Upper lobe of right lung (tissue), 1 donor: ENCODE measurements around the gene MLYCD. TPM values are rescaled to one million over a fixed set of nuclear protein-coding genes. Genes with fewer than 3 reads are reported as not detected.

Experiments used
- ATAC-seq: fragments of 200-7000 bp; cut with Tn5 transposase; one replicate; pipeline ENCODE4 v1.9.1; 2020; ENCODE audit warnings: mild to moderate bottlenecking, moderate library complexity
- DNase-seq: peaks from one replicate; pipeline ENCODE4 v3.0.0-alpha.2; 2020
- H3K27ac ChIP-seq: fragments of 200-600 bp; one replicate; pipeline ENCODE4 v1.8.0; 2022
- H3K27me3 ChIP-seq: fragments of 200-600 bp; one replicate; pipeline ENCODE4 v1.8.0; 2022; ENCODE audit warnings: mild to moderate bottlenecking
- H3K36me3 ChIP-seq: fragments of 200-600 bp; one replicate; pipeline ENCODE4 v1.8.0; 2022
- H3K4me1 ChIP-seq: fragments of 200-600 bp; one replicate; pipeline ENCODE4 v1.8.0; 2022
- H3K4me3 ChIP-seq: fragments of 200-600 bp; one replicate; pipeline ENCODE4 v1.8.0; 2022; ENCODE audit warnings: mild to moderate bottlenecking
- H3K9me3 ChIP-seq: fragments of 200-600 bp; one replicate; pipeline ENCODE4 v1.8.0; 2022
- CTCF ChIP-seq: fragments of 200-600 bp; IDR thresholded peaks from one replicate; pipeline ENCODE4 v1.8.0; 2022; ENCODE audit warnings: antibody characterized with exemption
- intact Hi-C: fragments of 100-400 bp; cut with DNase I; formaldehyde crosslinking; loops from one replicate; pipeline ENCODE4 v1.11.0; 2022
- total RNA-seq: library from RNA; stranded (reverse); fragmentation: NEBNext Ultra II Directional; extraction: Animal tissue kit (Norgen Biotek cat#: 25700); gene quantifications from one replicate; pipeline ENCODE4 v1.2.1, GENCODE V29; 2021
- donor health status: DM: no; HTN: yes; CAD: no; lungs with severe emphysema.

Gene MLYCD
- total RNA-seq, 1 donor from 2014 or later: 9.7 TPM

GRCh38 chr16:83967838-83968305 lies 69.0 kb downstream of the MLYCD start, which contains the start of gene NECAB2:
TSS of gene NECAB2 (plus strand) at chr16:83968244. CDS start at chr16:83968649, 405 bp downstream.
- DNase-seq: no peak
- Histone ChIP-seq H3K4me1 (no peaks in the 10 kb centered on the region), H3K27me3 (peaks cover 14% of the 10 kb centered on the region), H3K27ac (no peak within 1 kb of the TSS), H3K36me3 (no peaks in the 10 kb centered on the region), H3K4me3 (peak within 1 kb of the TSS; percentile 21), H3K9me3 (no peaks in the 10 kb centered on the region)
- intact Hi-C loops: no loop called here
- ATAC-seq: peak; percentile 70
- peak; percentile 56 for TF ChIP-seq CTCF

- intact Hi-C loops: no loop called here
- Histone ChIP-seq H3K36me3 (no peaks in the 10 kb centered on the region), H3K4me3 (peak overlapping the region; percentile 21), H3K4me1 (no peaks in the 10 kb centered on the region), H3K27ac (no peak overlapping the region), H3K9me3 (no peaks in the 10 kb centered on the region), H3K27me3 (peaks cover 14% of the 10 kb centered on the region)
- TF ChIP-seq CTCF: no peak
- ATAC-seq (no peak), DNase-seq (no peak)
Observed at GRCh38 chr16:83968306-83968851, 69.5 kb downstream of the MLYCD start.

GRCh38 chr16:83968891-83969649 lies 70.2 kb downstream of the MLYCD start:
- Histone ChIP-seq H3K27ac (no peak overlapping the region), H3K36me3 (no peaks in the 10 kb centered on the region), H3K9me3 (no peaks in the 10 kb centered on the region), H3K4me3 (no peak overlapping the region), H3K27me3 (peaks cover 14% of the 10 kb centered on the region), H3K4me1 (no peaks in the 10 kb centered on the region)
- TF ChIP-seq CTCF: no peak
- intact Hi-C loops: no loop called here
- DNase-seq: no peak
- ATAC-seq: no peak

- Histone ChIP-seq H3K27me3 (peaks cover 14% of the 10 kb centered on the region), H3K4me1 (no peaks in the 10 kb centered on the region), H3K36me3 (no peaks in the 10 kb centered on the region), H3K27ac (no peak overlapping the region), H3K9me3 (no peaks in the 10 kb centered on the region), H3K4me3 (no peak overlapping the region)
- TF ChIP-seq CTCF: no peak
- intact Hi-C loops: no loop called here
- DNase-seq: no peak
- ATAC-seq: no peak
Observed at GRCh38 chr16:83969771-83970429, 71.0 kb downstream of the MLYCD start.

GRCh38 chr16:83970430-83970815 lies 71.5 kb downstream of the MLYCD start:
- TF ChIP-seq CTCF: no peak
- Histone ChIP-seq H3K36me3 (no peaks in the 10 kb centered on the region), H3K4me1 (no peaks in the 10 kb centered on the region), H3K9me3 (no peaks in the 10 kb centered on the region), H3K4me3 (no peak overlapping the region), H3K27me3 (peaks cover 14% of the 10 kb centered on the region), H3K27ac (no peak overlapping the region)
- ATAC-seq (no peak), DNase-seq (no peak)
- intact Hi-C loops: no loop called here
